GM19395 (cell line): ENCODE measurements around the gene CD302.
"Not testable (repeated sequence)": the region's sequence is repeated elsewhere in the genome, so short reads cannot be mapped to it uniquely, and the experiment has no call there.

ENCODE experiments used
- ATAC-seq: cut with Tn5 transposase; IDR thresholded peaks from one replicate; pipeline ENCODE4 v1.9.1; 2021; ENCODE audit warnings: mild to moderate bottlenecking, moderate library complexity; ENCODE audit not compliant: unreplicated experiment

The CD302 gene

GRCh38 chr2:159795841-159796690 lies 1.9 kb downstream of the CD302 start:
- ATAC-seq, result no peak

- ATAC-seq, result no peak
Observed at GRCh38 chr2:159793326-159793725, 4.7 kb downstream of the CD302 start.

- ATAC-seq, result no peak
Observed at GRCh38 chr2:159792599-159792998, 5.4 kb downstream of the CD302 start.

- no peak for ATAC-seq
Observed at GRCh38 chr2:159792036-159792435, 6.0 kb downstream of the CD302 start.

- no peak for ATAC-seq
Observed at GRCh38 chr2:159790323-159790722, 7.7 kb downstream of the CD302 start.

- no peak for ATAC-seq
Observed at GRCh38 chr2:159788253-159788652, 9.8 kb downstream of the CD302 start.

GRCh38 chr2:159787647-159788046 lies 10.4 kb downstream of the CD302 start:
- ATAC-seq, result not testable (repeated sequence)

GRCh38 chr2:159786938-159787337 lies 11.1 kb downstream of the CD302 start:
- ATAC-seq, result no peak

GRCh38 chr2:159785195-159785594 lies 12.8 kb downstream of the CD302 start:
- ATAC-seq, result no peak

- ATAC-seq, result not testable (repeated sequence)
Observed at GRCh38 chr2:159784744-159785143, 13.3 kb downstream of the CD302 start.

- no peak for ATAC-seq
Observed at GRCh38 chr2:159783556-159783955, 14.5 kb downstream of the CD302 start.

GRCh38 chr2:159776321-159776720 lies 21.7 kb downstream of the CD302 start:
- ATAC-seq, result no peak

- ATAC-seq, result no peak
Observed at GRCh38 chr2:159775021-159775420, 23.0 kb downstream of the CD302 start.

GRCh38 chr2:159774370-159774990 lies 23.5 kb downstream of the CD302 start:
- no peak for ATAC-seq

- ATAC-seq, result no peak
Observed at GRCh38 chr2:159773886-159774285, 24.1 kb downstream of the CD302 start.

- ATAC-seq, result no peak
Observed at GRCh38 chr2:159773426-159773825, 24.6 kb downstream of the CD302 start.

- ATAC-seq, result no peak
Observed at GRCh38 chr2:159769147-159769546, 28.9 kb downstream of the CD302 start.

GRCh38 chr2:159762075-159762474 lies 35.9 kb downstream of the CD302 start:
- ATAC-seq, result no peak

GRCh38 chr2:159760326-159760725 lies 37.7 kb downstream of the CD302 start:
- ATAC-seq, result no peak

- no peak for ATAC-seq
Observed at GRCh38 chr2:159759577-159759976, 38.4 kb downstream of the CD302 start.

- ATAC-seq, result no peak
Observed at GRCh38 chr2:159758686-159759085, 39.3 kb downstream of the CD302 start.

GRCh38 chr2:159758239-159758638 lies 39.8 kb downstream of the CD302 start:
- ATAC-seq, result no peak
